Keratinocyte (primary cell): ENCODE measurements around the gene GABRR1. TPM values are rescaled to one million over a fixed set of nuclear protein-coding genes. Genes with fewer than 3 reads are reported as not detected.

Source experiments
- DNase-seq: peaks from one replicate; pipeline ENCODE4 v3.0.0-alpha.2; 2011; ENCODE audit warnings: low read depth, missing footprints, low spot score
- FAIRE-seq: peaks from 2 replicates; lab custom pipeline; 2011; peaks lifted over from hg19 to GRCh38; lab: Jason Lieb, UNC
- H2AFZ ChIP-seq: 2 replicates; pipeline ENCODE4 v1.6.0; 2012; ENCODE audit warnings: low read length, control low read depth, inconsistent platforms; ENCODE audit not compliant: control insufficient read depth
- H3K27ac ChIP-seq: 2 replicates; pipeline ENCODE4 v1.5.1; 2011; ENCODE audit warnings: low read length; ENCODE audit not compliant: control insufficient read depth, insufficient read depth
- H3K27me3 ChIP-seq: 3 replicates; pipeline ENCODE4 v1.6.0; 2011; ENCODE audit warnings: low read length; ENCODE audit not compliant: control insufficient read depth, insufficient read depth; ENCODE audit errors: extremely low read depth
- H3K36me3 ChIP-seq, 2 experiments: 2 replicates in 1 of 2; 3 replicates in 1 of 2; pipeline ENCODE4 v1.5.1; 2011; ENCODE audit warnings: low read length in 2 of 2, mild to moderate bottlenecking in 1 of 2; ENCODE audit not compliant: control insufficient read depth in 2 of 2, insufficient read depth in 2 of 2; ENCODE audit errors: extremely low read depth in 1 of 2
- H3K4me1 ChIP-seq: 3 replicates; pipeline ENCODE4 v1.5.1; 2011; ENCODE audit warnings: low read length; ENCODE audit not compliant: control insufficient read depth, insufficient read depth; ENCODE audit errors: extremely low read depth
- H3K4me2 ChIP-seq: 3 replicates; pipeline ENCODE4 v1.6.0; 2011; ENCODE audit warnings: low read depth, low read length; ENCODE audit not compliant: control insufficient read depth, insufficient read depth; ENCODE audit errors: extremely low read depth
- H3K4me3 ChIP-seq, 3 experiments: fragments of 200-600 bp in 1 of 3; sonication (generic) in 1 of 3; 2 replicates in 2 of 3; 3 replicates in 1 of 3; pipeline ENCODE4 v1.5.1; 2011 to 2016; ENCODE audit warnings: low read length in 3 of 3, mild to moderate bottlenecking in 3 of 3, control low read depth in 2 of 3, inconsistent platforms in 1 of 3, low read depth in 1 of 3, mixed read lengths in 1 of 3, mixed run types in 1 of 3, moderate library complexity in 1 of 3; ENCODE audit not compliant: control insufficient read depth in 2 of 3, insufficient read depth in 2 of 3; ENCODE audit errors: extremely low read depth in 1 of 3
- H3K79me2 ChIP-seq: 2 replicates; pipeline ENCODE4 v1.6.0; 2012; ENCODE audit warnings: low read length; ENCODE audit not compliant: control insufficient read depth, insufficient read depth
- H3K9ac ChIP-seq: 3 replicates; pipeline ENCODE4 v1.6.0; 2011; ENCODE audit warnings: low read length; ENCODE audit not compliant: control insufficient read depth, insufficient read depth; ENCODE audit errors: extremely low read depth
- H3K9me1 ChIP-seq: 3 replicates; pipeline ENCODE4 v1.6.0; 2011; ENCODE audit warnings: low read length; ENCODE audit not compliant: control insufficient read depth, insufficient read depth; ENCODE audit errors: extremely low read depth
- H3K9me3 ChIP-seq: 2 replicates; pipeline ENCODE4 v1.5.1; 2012; ENCODE audit warnings: low read depth, low read length; ENCODE audit not compliant: control insufficient read depth
- H4K20me1 ChIP-seq: 3 replicates; pipeline ENCODE4 v1.6.0; 2011; ENCODE audit warnings: low read length; ENCODE audit not compliant: control insufficient read depth, insufficient read depth; ENCODE audit errors: extremely low read depth
- EZH2 ChIP-seq: IDR thresholded peaks from one replicate; pipeline ENCODE4 v1.6.1; 2012; ENCODE audit warnings: inconsistent platforms, mild to moderate bottlenecking, low read length, moderate library complexity
- dilution Hi-C: fragments of 300-500 bp; cut with MboI; formaldehyde crosslinking; loops from one replicate; pipeline ENCODE4 v1.7.0; 2020; ENCODE audit warnings: low sequenced_read_pairs; ENCODE audit not compliant: extremely low pct_ligation_motif_present
- polyA plus RNA-seq, 5 experiments: library from polyadenylated mRNA; depleted of rRNA in 3 of 5; stranded (reverse) in 3 of 5; stranded (forward) in 1 of 5; unstranded in 1 of 5; fragments of >200 nt; gene quantifications; 1 replicate in 1 of 5; 2 replicates in 3 of 5; 3 replicates in 1 of 5; pipeline versions ENCODE4 v1.2.1 to v1.2.3, GENCODE V29; 2011 to 2012; ENCODE audit warnings: missing spikeins in 2 of 5, low read depth in 1 of 5, low replicate concordance in 1 of 5
- TF ChIP-seq, protein P1 (sequence below), 3 experiments: IDR thresholded peaks in 1 of 3; conservative IDR thresholded peaks in 1 of 3; optimal IDR thresholded peaks in 1 of 3; 2 replicates in 2 of 3; 3 replicates in 1 of 3; pipeline versions ENCODE3 to v1.5.1; 2011; ENCODE audit warnings: low read length in 3 of 3, mild to moderate bottlenecking in 3 of 3, moderate library complexity in 2 of 3, control low read depth in 1 of 3, inconsistent platforms in 1 of 3; ENCODE audit not compliant: insufficient read depth in 2 of 3; ENCODE audit errors: extremely low read depth in 1 of 3

The GABRR1 gene
- polyA plus RNA-seq, 1 donor (not counting 4 experiments of a cell fraction or from before 2014, with no cell fraction given): 0.04 TPM

DNA sequence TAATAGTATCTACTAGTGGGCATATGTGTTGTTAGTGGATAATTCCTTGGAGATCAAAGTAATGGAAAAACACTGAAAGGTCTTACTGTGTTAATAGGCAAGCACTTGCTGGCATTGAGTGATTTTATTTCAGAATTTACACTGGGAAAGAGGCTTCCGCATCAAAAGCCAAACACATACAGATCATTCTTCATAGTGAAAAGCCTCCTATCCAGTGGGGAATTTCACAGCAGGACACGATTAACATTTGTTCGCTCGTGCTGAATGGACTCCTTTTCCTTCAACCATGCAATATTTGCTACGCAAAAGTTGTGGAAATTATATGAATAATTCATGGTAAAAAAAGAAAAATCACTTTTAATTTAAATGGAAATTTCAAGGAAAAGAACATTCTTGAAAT, 26.4 kb downstream of the GABRR1 start:
- dilution Hi-C loops: no loop called here
- no peak for DNase-seq
- Histone ChIP-seq H3K27ac (no peak overlapping the region), H3K4me2 (no peak overlapping the region), H3K4me1 (no peaks in the 10 kb centered on the region), H3K9me1 (no peaks in the 10 kb centered on the region), H3K79me2 (no peaks in the 10 kb centered on the region), H4K20me1 (no peaks in the 10 kb centered on the region), H2AFZ (no peak overlapping the region), H3K9ac (no peak overlapping the region), H3K9me3 (no peaks in the 10 kb centered on the region), H3K27me3 (no peaks in the 10 kb centered on the region), H3K36me3 (no peaks in the 10 kb centered on the region), H3K4me3 (no peak overlapping the region)
- TF ChIP-seq, protein P1, sequence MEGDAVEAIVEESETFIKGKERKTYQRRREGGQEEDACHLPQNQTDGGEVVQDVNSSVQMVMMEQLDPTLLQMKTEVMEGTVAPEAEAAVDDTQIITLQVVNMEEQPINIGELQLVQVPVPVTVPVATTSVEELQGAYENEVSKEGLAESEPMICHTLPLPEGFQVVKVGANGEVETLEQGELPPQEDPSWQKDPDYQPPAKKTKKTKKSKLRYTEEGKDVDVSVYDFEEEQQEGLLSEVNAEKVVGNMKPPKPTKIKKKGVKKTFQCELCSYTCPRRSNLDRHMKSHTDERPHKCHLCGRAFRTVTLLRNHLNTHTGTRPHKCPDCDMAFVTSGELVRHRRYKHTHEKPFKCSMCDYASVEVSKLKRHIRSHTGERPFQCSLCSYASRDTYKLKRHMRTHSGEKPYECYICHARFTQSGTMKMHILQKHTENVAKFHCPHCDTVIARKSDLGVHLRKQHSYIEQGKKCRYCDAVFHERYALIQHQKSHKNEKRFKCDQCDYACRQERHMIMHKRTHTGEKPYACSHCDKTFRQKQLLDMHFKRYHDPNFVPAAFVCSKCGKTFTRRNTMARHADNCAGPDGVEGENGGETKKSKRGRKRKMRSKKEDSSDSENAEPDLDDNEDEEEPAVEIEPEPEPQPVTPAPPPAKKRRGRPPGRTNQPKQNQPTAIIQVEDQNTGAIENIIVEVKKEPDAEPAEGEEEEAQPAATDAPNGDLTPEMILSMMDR (optimal IDR thresholded peaks at IDR 0.05 in 1 of 3, IDR thresholded peaks at IDR 0.05 in 1 of 3, conservative IDR thresholded peaks at IDR 0.05 in 1 of 3; ENCODE audit: extremely low read depth in 1 of 3, insufficient read depth in 2 of 3, low read length in 3 of 3): no peak
- no peak for TF ChIP-seq EZH2
- no peak for FAIRE-seq

DNA sequence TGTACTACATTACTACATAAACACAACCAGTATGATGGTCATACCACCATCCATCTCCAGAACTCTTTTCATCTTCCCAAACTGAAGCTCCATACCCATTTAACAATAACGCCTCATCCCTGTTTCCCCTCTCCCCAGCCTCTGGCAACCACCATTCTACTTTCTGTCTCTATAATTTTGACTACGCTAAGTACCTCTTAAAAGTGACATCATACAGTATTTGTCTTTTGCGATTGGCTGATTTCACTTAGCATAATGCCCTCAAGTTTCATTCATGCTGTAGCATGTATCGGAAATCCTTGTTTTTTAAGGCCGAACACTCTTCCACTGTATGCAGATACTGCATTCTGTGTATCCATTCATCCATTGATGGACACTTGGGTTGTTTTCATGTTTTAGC, 29.7 kb downstream of the GABRR1 start:
- no peaks in the 10 kb centered on the region for H3K9me3 ChIP-seq
- no peaks in the 10 kb centered on the region for H3K36me3 ChIP-seq
- H3K4me3 ChIP-seq: no peak overlapping the region
- TF ChIP-seq, protein P1 (optimal IDR thresholded peaks at IDR 0.05 in 1 of 3, IDR thresholded peaks at IDR 0.05 in 1 of 3, conservative IDR thresholded peaks at IDR 0.05 in 1 of 3; ENCODE audit: extremely low read depth in 1 of 3, insufficient read depth in 2 of 3, low read length in 3 of 3): no peak
- no peak for TF ChIP-seq EZH2
- DNase-seq (no peak), FAIRE-seq (no peak)
- no peaks in the 10 kb centered on the region for H3K4me1 ChIP-seq
- no peak overlapping the region for H3K9ac ChIP-seq
- dilution Hi-C loops: no loop called here
- no peak overlapping the region for H3K27ac ChIP-seq
- no peaks in the 10 kb centered on the region for H4K20me1 ChIP-seq
- H3K4me2 ChIP-seq: no peak overlapping the region
- no peaks in the 10 kb centered on the region for H3K79me2 ChIP-seq
- H3K9me1 ChIP-seq: no peaks in the 10 kb centered on the region
- no peak overlapping the region for H2AFZ ChIP-seq
- peaks cover 5% of the 10 kb centered on the region for H3K27me3 ChIP-seq
